ENCODE results near the gene IL17RD. TPM values are rescaled to one million over a fixed set of nuclear protein-coding genes. Genes with fewer than 3 reads are reported as not detected.

Gene IL17RD
- total RNA-seq, 1 donor from 2014 or later: 26.1 TPM

DNA sequence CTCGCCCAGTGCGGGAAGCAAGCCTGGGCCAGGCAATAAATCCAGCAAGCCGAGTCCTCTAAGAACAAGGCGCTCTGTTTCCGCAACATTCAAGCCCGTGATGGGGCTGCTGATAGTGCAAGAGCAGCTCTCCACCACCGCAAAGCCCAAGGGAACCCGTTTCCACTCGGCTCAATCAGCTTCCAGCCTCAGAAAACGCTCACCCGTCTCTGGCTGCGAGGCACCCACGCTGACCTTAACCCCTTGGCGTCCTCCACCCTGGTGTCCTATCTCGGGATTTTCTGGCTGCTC, 86.9 kb downstream of the IL17RD start:
- H3K36me3 ChIP-seq: no peaks in the 10 kb centered on the region
- H3F3A ChIP-seq (ENCODE audit: low read depth): peaks cover 23% of the 10 kb centered on the region
- H3K4me3 ChIP-seq: peak overlapping the region; percentile 76
- no peak overlapping the region for H3K27ac Mint-ChIP-seq
- H4K20me1 ChIP-seq (ENCODE audit: low read depth): peaks cover 15% of the 10 kb centered on the region
- DNase-seq (ENCODE audit: low spot score): peak; percentile 64
- H3K4me1 ChIP-seq: peaks cover 4% of the 10 kb centered on the region
- H3K27ac ChIP-seq: no peak overlapping the region
- no peaks in the 10 kb centered on the region for H3K9me3 Mint-ChIP-seq
- H3K9me3 ChIP-seq (ENCODE audit: low read depth): no peaks in the 10 kb centered on the region
- H3K4me1 Mint-ChIP-seq: peaks cover 19% of the 10 kb centered on the region
- peak overlapping the region; percentile 83 for H3K4me3 Mint-ChIP-seq
- peaks cover 8% of the 10 kb centered on the region for H3K36me3 Mint-ChIP-seq
- H2AFZ ChIP-seq (replicated peaks): peak overlapping the region; percentile 89
- TF ChIP-seq EZH2phosphoT487 (IDR thresholded peaks at IDR 0.05): no peak
- peak; percentile 54 for TF ChIP-seq EZH2 (IDR thresholded peaks at IDR 0.05)
- TF ChIP-seq, protein P1, sequence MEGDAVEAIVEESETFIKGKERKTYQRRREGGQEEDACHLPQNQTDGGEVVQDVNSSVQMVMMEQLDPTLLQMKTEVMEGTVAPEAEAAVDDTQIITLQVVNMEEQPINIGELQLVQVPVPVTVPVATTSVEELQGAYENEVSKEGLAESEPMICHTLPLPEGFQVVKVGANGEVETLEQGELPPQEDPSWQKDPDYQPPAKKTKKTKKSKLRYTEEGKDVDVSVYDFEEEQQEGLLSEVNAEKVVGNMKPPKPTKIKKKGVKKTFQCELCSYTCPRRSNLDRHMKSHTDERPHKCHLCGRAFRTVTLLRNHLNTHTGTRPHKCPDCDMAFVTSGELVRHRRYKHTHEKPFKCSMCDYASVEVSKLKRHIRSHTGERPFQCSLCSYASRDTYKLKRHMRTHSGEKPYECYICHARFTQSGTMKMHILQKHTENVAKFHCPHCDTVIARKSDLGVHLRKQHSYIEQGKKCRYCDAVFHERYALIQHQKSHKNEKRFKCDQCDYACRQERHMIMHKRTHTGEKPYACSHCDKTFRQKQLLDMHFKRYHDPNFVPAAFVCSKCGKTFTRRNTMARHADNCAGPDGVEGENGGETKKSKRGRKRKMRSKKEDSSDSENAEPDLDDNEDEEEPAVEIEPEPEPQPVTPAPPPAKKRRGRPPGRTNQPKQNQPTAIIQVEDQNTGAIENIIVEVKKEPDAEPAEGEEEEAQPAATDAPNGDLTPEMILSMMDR (IDR thresholded peaks at IDR 0.05): no peak
- peaks cover 7% of the 10 kb centered on the region for H3K27me3 Mint-ChIP-seq (ENCODE audit: insufficient read depth, low read depth)
- no peaks in the 10 kb centered on the region for H3K79me2 ChIP-seq (ENCODE audit: low read depth)
- H3K4me2 ChIP-seq: peak overlapping the region; percentile 96
- no peak overlapping the region for H3K9ac ChIP-seq
- peaks cover 65% of the 10 kb centered on the region for H3K27me3 ChIP-seq

GRCh38 chr3:57077630-57078343, 87.4 kb downstream of the IL17RD start:
- no peak overlapping the region for H3K9ac ChIP-seq
- no peak for DNase-seq (ENCODE audit: low spot score)
- peak overlapping the region; percentile 96 for H3K4me2 ChIP-seq
- no peaks in the 10 kb centered on the region for H3K9me3 ChIP-seq (ENCODE audit: low read depth)
- H3K79me2 ChIP-seq (ENCODE audit: low read depth): no peaks in the 10 kb centered on the region
- H3K27me3 ChIP-seq: peaks cover 65% of the 10 kb centered on the region
- Mint-ChIP-seq H3K9me3 (no peaks in the 10 kb centered on the region), H3K4me3 (peak overlapping the region; percentile 83), H3K4me1 (peaks cover 19% of the 10 kb centered on the region), H3K27me3 (ENCODE audit: insufficient read depth, low read depth) (peaks cover 7% of the 10 kb centered on the region), H3K36me3 (peaks cover 11% of the 10 kb centered on the region), H3K27ac (no peak overlapping the region)
- peaks cover 15% of the 10 kb centered on the region for H4K20me1 ChIP-seq (ENCODE audit: low read depth)
- H3K4me3 ChIP-seq: peak overlapping the region; percentile 76
- H3K4me1 ChIP-seq: peaks cover 4% of the 10 kb centered on the region
- H3F3A ChIP-seq (ENCODE audit: low read depth): peaks cover 23% of the 10 kb centered on the region
- TF ChIP-seq EZH2 (IDR thresholded peaks at IDR 0.05) (no peak), EZH2phosphoT487 (IDR thresholded peaks at IDR 0.05) (no peak)
- TF ChIP-seq, protein P1 (IDR thresholded peaks at IDR 0.05): no peak
- H3K27ac ChIP-seq: no peak overlapping the region
- no peaks in the 10 kb centered on the region for H3K36me3 ChIP-seq
- H2AFZ ChIP-seq (replicated peaks): peak overlapping the region; percentile 89

DNA sequence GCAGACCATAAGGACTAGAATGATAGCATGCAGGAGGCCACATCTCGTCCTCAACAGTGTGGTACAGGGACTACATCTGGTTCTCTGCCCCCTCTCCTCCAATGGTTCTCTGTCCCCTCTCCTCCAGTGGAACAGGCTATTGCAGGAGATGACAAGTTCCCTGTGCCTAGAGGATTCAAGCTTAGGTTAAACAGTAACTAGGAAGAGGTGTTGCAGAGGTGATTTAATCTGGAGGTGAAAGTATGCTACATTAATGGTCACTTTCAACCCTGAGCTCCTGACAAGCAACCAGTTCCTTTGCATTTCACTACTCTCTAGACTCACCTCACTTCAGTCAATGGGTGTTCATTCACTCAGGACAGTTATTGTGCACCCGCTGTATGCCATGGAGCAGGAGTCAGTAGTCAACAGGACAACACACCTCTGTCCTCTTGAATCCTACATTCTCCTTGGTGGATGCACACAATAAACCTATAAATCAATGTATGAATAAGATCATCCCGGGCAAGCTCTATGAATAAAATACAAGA, 88.7 kb downstream of the IL17RD start:
- no peak overlapping the region for H3K4me2 ChIP-seq
- H3K4me1 ChIP-seq: peaks cover 4% of the 10 kb centered on the region
- H3K79me2 ChIP-seq (ENCODE audit: low read depth): no peaks in the 10 kb centered on the region
- Mint-ChIP-seq H3K9me3 (peaks cover 2% of the 10 kb centered on the region), H3K4me3 (no peak overlapping the region), H3K36me3 (peaks cover 11% of the 10 kb centered on the region), H3K27ac (no peak overlapping the region), H3K4me1 (peaks cover 19% of the 10 kb centered on the region), H3K27me3 (ENCODE audit: insufficient read depth, low read depth) (peaks cover 7% of the 10 kb centered on the region)
- H3K27me3 ChIP-seq: peaks cover 59% of the 10 kb centered on the region
- H3F3A ChIP-seq (ENCODE audit: low read depth): peaks cover 23% of the 10 kb centered on the region
- H3K9me3 ChIP-seq (ENCODE audit: low read depth): no peaks in the 10 kb centered on the region
- no peak overlapping the region for H3K27ac ChIP-seq
- no peak overlapping the region for H3K4me3 ChIP-seq
- TF ChIP-seq EZH2 (IDR thresholded peaks at IDR 0.05) (no peak), EZH2phosphoT487 (IDR thresholded peaks at IDR 0.05) (no peak)
- TF ChIP-seq, protein P1 (IDR thresholded peaks at IDR 0.05): no peak
- peaks cover 15% of the 10 kb centered on the region for H4K20me1 ChIP-seq (ENCODE audit: low read depth)
- H3K36me3 ChIP-seq: no peaks in the 10 kb centered on the region
- no peak overlapping the region for H3K9ac ChIP-seq
- no peak overlapping the region for H2AFZ ChIP-seq (replicated peaks)
- no peak for DNase-seq (ENCODE audit: low spot score)
